AG04450 (cell line): ENCODE data around the gene STK32A. TPM values are rescaled to one million over a fixed set of nuclear protein-coding genes. Genes with fewer than 3 reads are reported as not detected.

Experiments
- CTCF ChIA-PET: fragments of 300-600, 350-600 bp; formaldehyde crosslinking; extraction: SDS; loops from one replicate; lab custom pipeline; 2022; ENCODE audit warnings: antibody characterized with exemption, inconsistent platforms; lab: Charles Lee
- POLR2A ChIA-PET: fragments of 350-600 bp; formaldehyde crosslinking; extraction: SDS; loops from one replicate; lab custom pipeline; 2021; ENCODE audit warnings: antibody characterized with exemption, inconsistent platforms; lab: Yijun Ruan, JAX
- DNase-seq: peaks from one replicate; pipeline ENCODE4 v3.0.0-alpha.2; 2011; ENCODE audit warnings: low read depth, low spot score
- H3K27ac ChIP-seq: one replicate; pipeline ENCODE4 v1.5.1; 2012; ENCODE audit warnings: low read depth, low read length, control low read depth
- H3K27me3 ChIP-seq: one replicate; pipeline ENCODE4 v1.6.0; 2012; ENCODE audit warnings: low read length; ENCODE audit not compliant: control insufficient read depth, insufficient read depth
- H3K4me3 ChIP-seq: 2 replicates; pipeline ENCODE4 v1.5.1; 2011; ENCODE audit warnings: mild to moderate bottlenecking, low read depth, low read length, control low read depth
- H3K9me3 ChIP-seq: 2 replicates; pipeline ENCODE4 v1.5.1; 2012; ENCODE audit warnings: low read length; ENCODE audit not compliant: control insufficient read depth, insufficient read depth
- polyA plus RNA-seq: library from polyadenylated mRNA; depleted of rRNA; stranded (reverse); fragments of >200 nt; gene quantifications from 2 replicates; pipeline ENCODE4 v1.2.3, GENCODE V29; 2011
- TF ChIP-seq, protein P1 (sequence below): IDR thresholded peaks from 2 replicates; pipeline ENCODE4 v1.5.1; 2011; ENCODE audit warnings: low read depth, low read length, control low read depth, inconsistent platforms

Gene STK32A
- polyA plus RNA-seq, 1 experiment = 0.20 TPM

- no peak overlapping the region for H3K27ac ChIP-seq
- ChIA-PET POLR2A (no interaction called here), CTCF (no interaction called here)
- DNase-seq = no peak
- no peak overlapping the region for H3K4me3 ChIP-seq
- TF ChIP-seq, protein P1, sequence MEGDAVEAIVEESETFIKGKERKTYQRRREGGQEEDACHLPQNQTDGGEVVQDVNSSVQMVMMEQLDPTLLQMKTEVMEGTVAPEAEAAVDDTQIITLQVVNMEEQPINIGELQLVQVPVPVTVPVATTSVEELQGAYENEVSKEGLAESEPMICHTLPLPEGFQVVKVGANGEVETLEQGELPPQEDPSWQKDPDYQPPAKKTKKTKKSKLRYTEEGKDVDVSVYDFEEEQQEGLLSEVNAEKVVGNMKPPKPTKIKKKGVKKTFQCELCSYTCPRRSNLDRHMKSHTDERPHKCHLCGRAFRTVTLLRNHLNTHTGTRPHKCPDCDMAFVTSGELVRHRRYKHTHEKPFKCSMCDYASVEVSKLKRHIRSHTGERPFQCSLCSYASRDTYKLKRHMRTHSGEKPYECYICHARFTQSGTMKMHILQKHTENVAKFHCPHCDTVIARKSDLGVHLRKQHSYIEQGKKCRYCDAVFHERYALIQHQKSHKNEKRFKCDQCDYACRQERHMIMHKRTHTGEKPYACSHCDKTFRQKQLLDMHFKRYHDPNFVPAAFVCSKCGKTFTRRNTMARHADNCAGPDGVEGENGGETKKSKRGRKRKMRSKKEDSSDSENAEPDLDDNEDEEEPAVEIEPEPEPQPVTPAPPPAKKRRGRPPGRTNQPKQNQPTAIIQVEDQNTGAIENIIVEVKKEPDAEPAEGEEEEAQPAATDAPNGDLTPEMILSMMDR = no peak
- H3K9me3 ChIP-seq = no peaks in the 10 kb centered on the region
- H3K27me3 ChIP-seq = no peaks in the 10 kb centered on the region
These were observed 102.0 kb downstream of the STK32A start for GRCh38 chr5:147336876-147337275.

GRCh38 chr5:147339313-147339712, 104.5 kb downstream of the STK32A start:
- Histone ChIP-seq H3K4me3 (no peak overlapping the region), H3K9me3 (no peaks in the 10 kb centered on the region), H3K27me3 (no peaks in the 10 kb centered on the region), H3K27ac (no peak overlapping the region)
- TF ChIP-seq, protein P1 = 0 out of 2 replicates have a peak, but pooled peaks have one; percentile 3
- CTCF ChIA-PET = interaction anchor here (2.1 kb wide), 1 partner anchor 239 kb away, joined by 8 read pairs; no protein-coding TSS in a partner anchor
- POLR2A ChIA-PET = no interaction called here
- DNase-seq = no peak

DNA sequence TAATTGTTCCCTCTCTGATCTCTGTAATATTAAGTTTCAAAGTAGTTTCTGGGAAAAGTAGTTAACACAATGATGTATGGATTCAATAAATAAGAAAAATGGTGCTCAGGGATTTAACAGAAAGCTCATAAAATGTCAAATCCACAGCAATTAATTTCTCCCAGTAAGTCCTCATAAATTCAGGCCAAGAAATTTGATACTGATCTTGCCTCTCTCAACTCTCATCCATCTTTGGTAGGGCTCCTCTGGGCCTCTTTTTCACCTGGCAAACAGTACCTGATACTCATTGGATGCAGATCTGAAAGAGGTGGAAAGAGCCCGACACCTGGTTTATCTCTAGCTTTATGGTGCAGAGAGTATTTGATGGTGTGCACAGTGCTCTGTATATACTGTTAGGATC, 106.1 kb downstream of the STK32A start:
- no peaks in the 10 kb centered on the region for H3K9me3 ChIP-seq
- no peak overlapping the region for H3K4me3 ChIP-seq
- ChIA-PET CTCF (interaction anchor here (2.1 kb wide), 1 partner anchor 238 kb away, joined by 8 read pairs; no protein-coding TSS in a partner anchor), POLR2A (no interaction called here)
- H3K27me3 ChIP-seq = no peaks in the 10 kb centered on the region
- no peak overlapping the region for H3K27ac ChIP-seq
- TF ChIP-seq, protein P1 = no peak
- DNase-seq = no peak

- ChIA-PET POLR2A (no interaction called here), CTCF (interaction anchor here (1.0 kb wide), 1 partner anchor 50 kb away, joined by 3 read pairs; no protein-coding TSS in a partner anchor)
- Histone ChIP-seq H3K4me3 (no peak overlapping the region), H3K9me3 (no peaks in the 10 kb centered on the region), H3K27me3 (no peaks in the 10 kb centered on the region), H3K27ac (no peak overlapping the region)
- DNase-seq = no peak
- TF ChIP-seq, protein P1 = no peak
These were observed 106.5 kb downstream of the STK32A start for GRCh38 chr5:147341345-147341744.

GRCh38 chr5:147344861-147345260, 110.0 kb downstream of the STK32A start:
- H3K27me3 ChIP-seq = no peaks in the 10 kb centered on the region
- no peak overlapping the region for H3K27ac ChIP-seq
- TF ChIP-seq, protein P1 = no peak
- H3K4me3 ChIP-seq = no peak overlapping the region
- no peak for DNase-seq
- ChIA-PET CTCF (interaction anchor here (2.3 kb wide), 1 partner anchor 12 kb away, joined by 6 read pairs; no protein-coding TSS in a partner anchor), POLR2A (no interaction called here)
- H3K9me3 ChIP-seq = no peaks in the 10 kb centered on the region
